ENCODE measurements around the gene UNC119.

UNC119 gene

DNA sequence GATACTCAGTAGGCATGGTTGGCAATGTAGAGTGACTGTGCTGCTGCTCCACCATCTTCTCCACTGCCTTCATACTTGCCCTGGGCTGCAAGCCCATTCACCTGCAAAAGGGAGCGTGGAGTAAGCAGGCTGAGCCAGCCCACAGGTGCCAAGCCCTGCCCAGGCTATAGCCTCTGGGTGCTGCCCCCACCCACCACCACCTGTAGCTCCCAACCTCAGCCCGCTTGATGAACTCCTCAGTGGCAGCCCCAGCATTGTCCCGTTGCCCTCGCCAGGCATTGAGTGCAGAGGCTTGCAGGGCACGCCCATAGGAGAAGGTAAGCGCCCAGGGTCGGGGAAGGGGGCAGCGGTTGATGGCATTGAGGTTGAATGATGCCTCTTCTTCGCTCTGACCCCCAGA lies 21.1 kb upstream of the UNC119 start:
- DNase-seq, result no peak

DNA sequence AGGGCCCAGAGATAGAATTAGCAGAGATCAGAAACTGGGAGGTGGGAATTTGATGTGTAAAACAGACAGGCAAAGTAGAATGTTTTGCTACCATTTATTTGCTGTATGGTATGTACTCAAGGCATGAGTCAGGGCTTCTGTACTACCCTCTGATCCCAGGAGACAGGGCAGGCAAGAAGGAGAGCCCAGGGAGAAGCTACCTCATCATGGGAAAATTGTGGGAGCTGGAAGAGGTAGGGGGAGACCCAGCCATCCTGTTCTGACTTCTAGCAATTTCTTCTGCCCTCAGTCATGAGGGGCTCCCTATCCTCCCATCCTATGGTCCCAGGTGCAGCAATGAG lies 20.6 kb upstream of the UNC119 start:
- DNase-seq, result no peak

DNA sequence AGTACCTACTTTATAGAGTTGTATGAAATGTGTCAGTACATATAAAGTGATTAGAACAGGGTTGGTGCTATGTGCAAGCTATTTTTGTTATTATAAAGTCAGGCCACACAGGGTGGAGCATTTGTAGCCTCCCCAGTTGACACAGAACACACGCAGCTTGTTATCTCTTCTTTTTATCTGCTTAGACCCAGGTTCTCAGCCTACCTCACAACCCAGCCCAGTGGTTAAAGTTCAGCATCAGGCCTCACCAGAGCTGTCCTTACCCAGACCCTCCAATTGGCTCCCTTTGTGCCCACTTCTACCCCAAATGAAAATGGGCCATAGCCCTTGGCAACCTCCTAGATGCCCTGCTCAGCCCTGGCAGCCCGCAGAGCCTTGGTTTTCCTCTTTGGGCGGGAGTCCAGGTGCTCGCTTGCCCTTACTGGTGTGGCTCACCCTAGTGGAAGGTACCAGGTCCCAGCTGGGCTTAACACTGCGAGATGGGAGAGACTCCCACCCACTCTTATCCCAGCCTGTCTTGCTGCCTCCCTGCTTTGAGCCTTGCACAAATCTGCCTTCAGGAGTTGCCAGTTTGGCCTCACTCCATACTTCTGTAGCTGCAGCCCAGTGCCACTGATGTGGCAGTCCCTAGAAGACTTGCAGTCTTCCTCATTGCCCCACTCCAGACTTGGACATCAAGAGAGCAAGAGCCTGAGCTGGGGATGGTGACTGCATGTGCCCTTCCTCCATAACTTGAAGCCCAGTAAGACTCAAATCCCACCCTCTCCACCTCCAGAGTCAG lies 20.0 kb upstream of the UNC119 start:
- peak in 9 of 56 donors; percentile 5 to 39 (median 20) for DNase-seq

GRCh38 chr17:28571361-28572122 lies 19.1 kb upstream of the UNC119 start, which contains the start of gene PIGS:
TSS of gene PIGS (minus strand) at chr17:28571524. CDS start at chr17:28571496, 28 bp downstream.
- peak; percentile 64 to 98 (median 92) for DNase-seq

DNA sequence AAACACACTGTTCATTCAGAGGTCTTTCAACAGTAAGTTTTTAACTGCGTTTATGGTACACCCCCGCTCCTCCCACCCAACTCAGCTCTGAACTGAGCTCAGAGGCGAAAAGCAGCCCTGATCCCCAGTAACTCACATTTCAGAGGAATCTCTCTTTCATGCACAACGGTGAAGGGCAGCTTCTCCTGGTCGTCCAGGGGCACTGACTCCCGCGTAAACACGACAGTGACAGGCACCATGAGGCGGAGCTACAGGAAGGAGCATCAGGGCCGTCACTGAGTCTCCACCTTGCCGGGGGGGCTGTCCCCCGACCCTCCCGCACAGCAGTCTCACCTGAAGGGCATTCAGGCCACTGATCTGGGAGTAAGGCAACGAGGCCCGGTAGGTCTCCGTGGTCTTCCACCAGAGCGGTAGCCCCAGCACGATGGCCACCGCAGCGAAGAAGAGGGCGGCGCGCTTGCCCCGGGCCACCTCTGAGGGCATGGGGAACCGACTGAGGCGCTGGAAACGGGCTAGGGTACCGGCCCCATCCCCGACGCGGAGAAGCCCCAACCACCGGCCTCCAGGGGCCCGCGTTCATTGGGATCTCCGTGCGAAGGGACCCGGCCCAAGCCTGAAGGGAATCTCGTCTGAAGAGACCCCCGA lies 18.4 kb upstream of the UNC119 start:
- DNase-seq, result peak in 15 of 56 donors; percentile 9 to 51 (median 30)

DNA sequence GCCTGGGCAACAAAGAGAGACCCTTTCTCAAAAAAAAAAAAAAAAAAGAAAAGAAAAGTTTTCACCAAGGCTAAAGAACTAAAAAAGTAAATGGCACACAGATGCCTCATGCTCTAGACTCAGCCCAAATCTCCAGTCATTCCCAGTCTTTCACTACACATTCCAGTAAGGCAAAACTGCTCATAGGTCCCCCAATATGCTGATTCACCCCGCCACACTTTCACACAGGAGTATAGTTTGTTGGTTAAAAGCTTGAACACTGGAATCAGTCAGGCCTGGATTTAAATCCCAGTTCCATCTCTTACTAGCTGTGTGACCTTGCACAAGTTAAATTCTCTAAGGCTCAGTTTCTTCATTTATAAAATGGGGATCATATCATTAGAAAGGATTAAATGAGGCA lies 17.0 kb upstream of the UNC119 start:
- DNase-seq, result no peak

DNA sequence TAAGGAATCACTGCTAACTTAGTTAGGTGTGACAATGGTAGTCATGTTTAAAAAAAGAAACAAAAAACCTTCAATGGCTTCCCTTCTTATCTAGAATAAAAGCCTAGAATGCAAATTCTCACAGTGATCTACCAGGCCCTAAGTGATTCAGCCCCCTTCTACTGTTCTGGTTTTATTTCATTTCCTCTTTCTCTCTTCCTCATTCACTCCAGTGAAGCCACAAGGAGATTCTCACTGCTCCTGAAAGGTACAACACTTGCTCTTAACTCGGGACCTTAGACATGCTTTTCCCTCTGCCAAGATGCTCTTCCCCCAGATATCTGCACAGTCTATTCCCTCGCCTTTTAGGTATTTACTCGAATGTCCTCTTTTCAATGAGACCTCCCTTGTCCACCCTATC lies 15.2 kb upstream of the UNC119 start:
- no peak for DNase-seq

GRCh38 chr17:28563475-28563874 lies 11.1 kb upstream of the UNC119 start:
- DNase-seq, result no peak

DNA sequence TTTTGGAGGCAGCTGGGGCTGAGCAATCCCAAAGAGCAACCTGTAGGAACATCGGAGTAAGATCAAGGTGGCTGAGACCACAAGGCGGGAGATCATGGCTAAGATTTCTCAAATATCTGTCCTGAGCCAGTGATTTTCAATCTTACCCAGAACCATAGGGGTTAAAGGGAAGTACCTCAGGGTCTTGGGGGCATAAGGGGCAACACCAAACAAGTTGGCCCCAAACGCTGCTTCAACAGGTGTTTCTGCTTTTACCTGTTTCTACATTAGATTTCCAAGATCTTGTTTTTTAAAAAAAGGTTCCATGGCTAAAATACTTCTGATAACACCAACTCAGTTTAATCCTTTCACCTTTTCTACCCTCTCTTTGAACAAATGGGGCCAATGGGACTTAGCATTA lies 2.6 kb upstream of the UNC119 start:
- no peak for DNase-seq

DNA sequence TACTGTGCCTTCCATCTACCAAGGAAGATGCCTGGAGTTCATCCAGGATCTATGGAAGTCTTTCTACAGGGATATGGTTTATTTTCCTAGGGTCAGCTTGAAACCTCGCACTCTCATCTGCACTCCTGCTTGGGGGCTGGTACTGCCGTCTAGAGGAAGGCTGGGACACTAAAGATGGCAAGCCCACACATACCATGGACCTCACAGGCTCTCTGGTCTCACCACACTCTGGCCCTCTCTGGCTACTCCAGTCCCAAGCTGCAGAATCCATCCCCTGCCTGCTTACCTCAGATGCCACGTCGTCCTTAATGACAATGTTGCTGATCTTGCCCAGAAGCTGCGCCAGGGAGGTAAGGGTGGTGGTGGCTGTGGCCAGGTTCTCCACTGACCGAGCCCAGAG lies 2.1 kb upstream of the UNC119 start:
- no peak for DNase-seq

- no peak for DNase-seq
These were observed 629 bp upstream of the UNC119 start for GRCh38 chr17:28553000-28553505.

DNA sequence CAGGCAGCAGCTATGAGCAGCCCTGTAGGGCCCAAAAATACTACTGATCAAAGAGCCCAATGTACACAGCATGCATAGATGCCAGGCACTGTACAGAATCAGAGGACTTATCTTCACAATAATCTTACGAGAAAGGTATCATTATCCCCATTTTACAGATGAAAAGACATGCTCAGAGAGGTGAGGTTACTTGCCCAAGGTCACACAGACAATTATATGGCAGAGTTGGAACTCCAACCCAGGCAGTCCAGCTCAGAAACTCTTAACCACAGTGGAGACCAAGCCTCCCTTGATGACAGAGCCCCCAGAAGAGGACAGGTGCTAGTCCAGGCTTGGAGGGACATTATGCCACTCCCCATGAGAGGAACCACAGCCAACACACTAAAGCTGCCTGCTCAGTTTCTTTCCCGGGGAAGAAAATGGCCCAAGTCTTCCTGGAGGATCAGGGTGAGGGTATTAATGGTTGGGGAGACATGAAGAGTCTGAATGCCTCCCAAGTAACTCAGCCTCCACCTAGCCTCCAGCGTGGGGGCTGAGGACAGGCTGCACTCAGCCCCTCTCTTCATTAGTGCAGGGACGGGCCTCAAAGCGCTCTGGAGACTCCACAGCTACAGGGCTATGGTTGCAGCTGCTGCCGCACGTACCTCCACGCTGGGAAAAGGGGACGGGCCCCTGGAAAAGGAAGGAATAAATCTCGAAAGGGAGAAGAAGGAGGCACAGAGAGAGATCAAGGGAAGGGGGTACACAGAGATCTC lies 826 bp downstream of the UNC119 start:
- DNase-seq, result peak in 4 of 56 donors; percentile 6 to 19 (median 8)

- DNase-seq, result no peak
These were observed 1.6 kb downstream of the UNC119 start for GRCh38 chr17:28550858-28551257.

GRCh38 chr17:28549236-28550132 lies 2.9 kb downstream of the UNC119 start:
- no peak for DNase-seq

DNA sequence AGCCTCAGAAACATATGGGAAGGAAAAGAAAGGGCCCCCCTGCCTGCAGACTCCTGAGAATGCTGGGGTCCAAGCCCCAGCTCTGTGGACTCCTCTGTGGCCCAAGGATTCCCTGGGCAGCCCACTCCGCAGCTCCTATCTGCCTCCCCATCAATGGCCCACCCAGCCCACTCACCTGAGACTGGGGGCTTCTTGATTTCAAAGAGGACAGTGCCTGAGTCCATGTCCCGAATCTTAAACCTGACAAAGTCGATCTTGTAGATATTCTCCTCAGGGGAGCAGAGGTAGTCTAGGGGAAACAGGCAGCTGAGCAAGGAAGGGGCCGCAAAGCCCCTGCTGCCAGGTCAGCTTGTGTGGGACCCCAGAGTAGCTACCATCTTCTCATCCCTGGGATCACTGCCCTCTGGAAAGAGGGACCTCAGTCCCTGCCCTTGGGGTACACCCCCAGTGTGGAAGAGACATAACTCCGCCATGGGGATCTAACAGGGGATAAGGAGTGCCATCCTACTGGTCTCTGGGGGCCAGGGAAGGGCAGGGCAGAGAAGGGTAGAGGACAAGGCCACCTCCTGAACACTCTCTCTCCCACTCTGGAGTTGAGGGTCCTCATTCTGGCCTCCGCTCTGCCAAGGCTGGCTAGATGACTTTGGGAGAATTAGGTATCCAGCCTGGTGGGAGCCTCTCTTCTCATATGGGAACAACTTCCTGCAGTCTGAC lies 3.9 kb downstream of the UNC119 start:
- no peak for DNase-seq

DNA sequence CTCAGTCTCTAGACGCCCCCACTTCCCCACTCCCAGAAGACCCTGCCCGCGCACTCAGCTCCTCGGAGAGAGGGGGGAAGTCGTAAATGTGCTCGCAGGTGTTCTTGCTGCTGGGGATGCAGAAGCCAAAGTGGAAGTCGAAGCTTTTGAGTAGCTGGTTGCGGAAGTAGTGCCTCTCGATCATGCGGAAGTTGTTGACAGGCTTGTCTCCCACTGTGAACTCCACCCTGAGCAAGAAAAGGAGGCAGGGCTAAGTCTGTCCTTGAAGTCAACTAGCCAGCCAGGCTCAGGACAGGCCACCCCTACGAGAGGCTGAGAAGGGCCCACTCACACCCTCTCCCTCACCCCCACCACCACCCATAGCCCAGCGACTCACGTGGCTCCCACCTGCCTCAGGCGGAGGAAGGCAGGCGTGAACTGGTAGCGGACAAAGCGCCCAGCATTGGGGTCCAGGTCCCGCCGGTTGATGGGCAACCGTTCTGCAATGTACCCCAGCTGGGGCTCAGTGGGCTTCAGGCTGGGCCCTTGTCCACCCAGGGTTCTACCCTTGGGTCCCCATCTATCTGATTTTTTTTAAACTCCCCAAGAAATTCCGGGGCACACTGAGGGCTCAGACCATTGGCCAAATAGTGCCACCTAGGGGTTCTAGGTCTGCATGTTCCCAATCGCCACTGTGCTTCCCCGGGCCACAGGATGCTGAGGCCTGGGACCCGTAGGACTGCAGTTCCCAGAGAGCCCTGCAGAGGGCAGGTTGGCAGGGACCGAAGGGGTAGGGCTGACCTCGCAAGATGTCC lies 4.6 kb downstream of the UNC119 start:
- peak in 38 of 56 donors; percentile 8 to 70 (median 34) for DNase-seq

DNA sequence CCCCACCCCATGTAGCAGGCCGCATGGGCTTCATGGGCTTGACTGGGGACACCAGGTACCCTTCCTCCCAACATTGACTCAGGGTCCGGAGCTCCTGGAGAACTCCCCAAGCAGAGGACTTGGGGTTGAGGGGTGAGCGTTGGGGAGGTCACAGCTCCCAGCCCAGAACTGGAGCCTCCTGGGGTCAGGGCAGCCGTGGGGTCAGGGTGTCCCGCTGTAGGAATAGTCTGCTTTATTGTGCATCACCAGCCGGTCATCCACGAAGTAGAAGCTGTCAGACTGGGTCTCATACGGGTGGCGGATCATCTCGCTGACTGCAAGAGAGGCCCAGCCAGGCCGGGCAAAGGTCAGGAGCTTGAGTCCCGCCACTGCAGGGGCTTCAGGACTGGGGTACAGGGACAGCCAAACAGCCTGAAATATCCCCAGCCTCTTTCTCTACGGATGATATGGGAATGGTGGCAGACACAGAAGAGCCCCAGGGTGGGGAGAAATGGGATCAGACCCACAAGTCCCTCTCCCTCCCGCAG lies 5.3 kb downstream of the UNC119 start:
- DNase-seq, result no peak

DNA sequence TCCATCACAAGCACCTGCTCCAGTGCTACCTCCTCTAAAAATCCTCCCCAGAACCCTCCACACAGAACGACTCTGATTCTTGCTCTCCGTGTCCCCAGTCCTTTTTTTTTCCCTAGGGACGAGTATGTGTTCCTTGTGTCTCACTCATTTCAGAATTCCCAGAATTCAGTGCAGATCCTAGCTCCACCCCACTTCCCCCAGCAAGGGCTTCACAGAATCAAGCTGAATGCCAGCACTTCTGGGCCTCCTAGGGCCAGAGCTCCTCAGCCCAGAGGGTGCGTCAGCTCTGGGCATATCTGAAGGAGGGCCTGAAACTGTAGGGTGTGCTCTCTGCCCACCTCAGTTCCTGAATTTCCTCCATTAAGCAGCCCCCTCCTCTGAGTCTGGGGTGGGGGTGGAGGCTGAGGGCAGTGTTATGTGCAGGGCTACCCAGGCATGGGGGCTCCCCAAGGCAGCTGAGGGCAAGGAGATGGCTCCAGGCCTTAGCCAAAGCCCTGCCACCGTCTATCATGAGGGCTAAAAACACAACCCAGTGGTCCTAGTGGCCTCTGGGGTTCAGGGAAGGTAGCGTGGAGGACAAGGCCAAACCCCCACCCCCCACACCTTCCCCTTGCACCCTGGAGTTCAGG lies 6.5 kb downstream of the UNC119 start:
- no peak for DNase-seq
